ENCODE results near the gene DYNC2LI1.
"Not testable (repeated sequence)": the region's sequence is repeated elsewhere in the genome, so short reads cannot be mapped to it uniquely, and the experiment has no call there.

Gene DYNC2LI1

GRCh38 chr2:43773876-43774613 lies at the start of gene DYNC2LI1:
Gene DYNC2LI1, plus strand, starts transcription at chr2:43774039. Its CDS starts 100 bp downstream, at chr2:43774139.
- peak; percentile 79 to 85 for DNase-seq

- no peak for DNase-seq
Measured at GRCh38 chr2:43724728-43725526, 48.9 kb upstream of the DYNC2LI1 start.

GRCh38 chr2:43725711-43726246 lies 48.1 kb upstream of the DYNC2LI1 start:
- DNase-seq: no peak

- not testable (repeated sequence) for DNase-seq
Measured at GRCh38 chr2:43726961-43727633, 46.7 kb upstream of the DYNC2LI1 start.

- DNase-seq: no peak
Measured at GRCh38 chr2:43727634-43728014, 46.2 kb upstream of the DYNC2LI1 start.

- DNase-seq: no peak
Measured at GRCh38 chr2:43729491-43730174, 44.2 kb upstream of the DYNC2LI1 start.

- no peak for DNase-seq
Measured at GRCh38 chr2:43731211-43731610, 42.6 kb upstream of the DYNC2LI1 start.

- DNase-seq: no peak
Measured at GRCh38 chr2:43736637-43737036, 37.2 kb upstream of the DYNC2LI1 start.

- no peak for DNase-seq
Measured at GRCh38 chr2:43737097-43737854, 36.6 kb upstream of the DYNC2LI1 start.

- no peak for DNase-seq
Measured at GRCh38 chr2:43737855-43738254, 36.0 kb upstream of the DYNC2LI1 start.

- no peak for DNase-seq
Measured at GRCh38 chr2:43738257-43738656, 35.6 kb upstream of the DYNC2LI1 start.

GRCh38 chr2:43743706-43744105 lies 30.1 kb upstream of the DYNC2LI1 start:
- no peak for DNase-seq

GRCh38 chr2:43745457-43745856 lies 28.4 kb upstream of the DYNC2LI1 start:
- no peak for DNase-seq

- DNase-seq: no peak
Measured at GRCh38 chr2:43748333-43748732, 25.5 kb upstream of the DYNC2LI1 start.

GRCh38 chr2:43749583-43749982 lies 24.3 kb upstream of the DYNC2LI1 start:
- DNase-seq: no peak

- DNase-seq: no peak
Measured at GRCh38 chr2:43751476-43751990, 22.3 kb upstream of the DYNC2LI1 start.

GRCh38 chr2:43752302-43752701 lies 21.5 kb upstream of the DYNC2LI1 start:
- DNase-seq: no peak

GRCh38 chr2:43754180-43754579 lies 19.7 kb upstream of the DYNC2LI1 start:
- no peak for DNase-seq

- DNase-seq: no peak
Measured at GRCh38 chr2:43758739-43759138, 15.1 kb upstream of the DYNC2LI1 start.

GRCh38 chr2:43759195-43759594 lies 14.6 kb upstream of the DYNC2LI1 start:
- no peak for DNase-seq

- no peak for DNase-seq
Measured at GRCh38 chr2:43762286-43762685, 11.6 kb upstream of the DYNC2LI1 start.

GRCh38 chr2:43763091-43763490 lies 10.7 kb upstream of the DYNC2LI1 start:
- DNase-seq: no peak
